ENCODE data around the gene WLS.

WLS gene

GRCh38 chr1:68234094-68234493, 1.8 kb upstream of the WLS start:
- H3K27ac ChIP-seq: no peak overlapping the region

GRCh38 chr1:68233202-68233601, 879 bp upstream of the WLS start:
- TF ChIP-seq CTCF (conservative IDR thresholded peaks at IDR 0.05) (no peak), ZFX (IDR thresholded peaks at IDR 0.05) (no peak)
- H3K27ac ChIP-seq: no peak overlapping the region

More at GRCh38 chr1:68234094-68234493, 1.8 kb upstream of the WLS start:
- no peak for TF ChIP-seq ZFX (IDR thresholded peaks at IDR 0.05)
- no peak for TF ChIP-seq CTCF (conservative IDR thresholded peaks at IDR 0.05)

GRCh38 chr1:68231627-68232288, 565 bp downstream of the WLS start:
- no peak for TF ChIP-seq ZFX (IDR thresholded peaks at IDR 0.05)
- peak overlapping the region; percentile 24; the same call in 1 of the 2 replicates for H3K27ac ChIP-seq

- no peak overlapping the region for H3K27ac ChIP-seq
- no peak for TF ChIP-seq CTCF (conservative IDR thresholded peaks at IDR 0.05)
- TF ChIP-seq ZFX (IDR thresholded peaks at IDR 0.05): no peak
These were observed 1.3 kb downstream of the WLS start for GRCh38 chr1:68230901-68231626.

- no peak for TF ChIP-seq CTCF (conservative IDR thresholded peaks at IDR 0.05)
- no peak for TF ChIP-seq ZFX (IDR thresholded peaks at IDR 0.05)
- H3K27ac ChIP-seq: no peak overlapping the region
These were observed 1.9 kb downstream of the WLS start for GRCh38 chr1:68230484-68230802.

GRCh38 chr1:68229650-68230483, 2.5 kb downstream of the WLS start:
- H3K27ac ChIP-seq: no peak overlapping the region
- no peak for TF ChIP-seq ZFX (IDR thresholded peaks at IDR 0.05)
- no peak for TF ChIP-seq CTCF (conservative IDR thresholded peaks at IDR 0.05)

- H3K27ac ChIP-seq: no peak overlapping the region
- TF ChIP-seq CTCF (conservative IDR thresholded peaks at IDR 0.05) (no peak), ZFX (IDR thresholded peaks at IDR 0.05) (no peak)
These were observed 3.5 kb downstream of the WLS start for GRCh38 chr1:68228851-68229250.
